ENCODE measurements around the gene MDN1.

MDN1 gene

GRCh38 chr6:89675949-89676748 is 143.4 kb downstream of the MDN1 start:
- no peak for DNase-seq
- no peak overlapping the region for H3K4me3 ChIP-seq (ENCODE audit: low read depth, low read length)
- peaks cover 94% of the 10 kb centered on the region for H3K36me3 ChIP-seq
- TF ChIP-seq CTCF (IDR thresholded peaks at IDR 0.05; ENCODE audit: low read depth, low read length) = no peak
- peaks cover 2% of the 10 kb centered on the region for H3K4me1 ChIP-seq
- H3K9me3 ChIP-seq = no peaks in the 10 kb centered on the region
- no peaks in the 10 kb centered on the region for H3K27me3 ChIP-seq

GRCh38 chr6:89670935-89671565 is 148.5 kb downstream of the MDN1 start:
- H3K36me3 ChIP-seq = peaks cover 92% of the 10 kb centered on the region
- TF ChIP-seq CTCF (IDR thresholded peaks at IDR 0.05; ENCODE audit: low read depth, low read length) = no peak

GRCh38 chr6:89669002-89669401 is 150.6 kb downstream of the MDN1 start:
- DNase-seq = no peak
- TF ChIP-seq CTCF (IDR thresholded peaks at IDR 0.05; ENCODE audit: low read depth, low read length) = no peak
- no peaks in the 10 kb centered on the region for H3K4me1 ChIP-seq
- no peaks in the 10 kb centered on the region for H3K9me3 ChIP-seq
- H3K36me3 ChIP-seq = peaks cover 84% of the 10 kb centered on the region
- H3K27me3 ChIP-seq = no peaks in the 10 kb centered on the region
- H3K4me3 ChIP-seq (ENCODE audit: low read depth, low read length) = no peak overlapping the region

More at GRCh38 chr6:89670935-89671565, 148.5 kb downstream of the MDN1 start:
- Histone ChIP-seq H3K4me1 (peaks cover 2% of the 10 kb centered on the region), H3K4me3 (ENCODE audit: low read depth, low read length) (no peak overlapping the region), H3K27me3 (no peaks in the 10 kb centered on the region), H3K9me3 (no peaks in the 10 kb centered on the region)
- DNase-seq = no peak

GRCh38 chr6:89667872-89668556 is 151.6 kb downstream of the MDN1 start:
- no peak overlapping the region for H3K4me3 ChIP-seq (ENCODE audit: low read depth, low read length)
- H3K4me1 ChIP-seq = no peaks in the 10 kb centered on the region
- no peak for TF ChIP-seq CTCF (IDR thresholded peaks at IDR 0.05; ENCODE audit: low read depth, low read length)
- peaks cover 81% of the 10 kb centered on the region for H3K36me3 ChIP-seq
- H3K9me3 ChIP-seq = no peaks in the 10 kb centered on the region
- H3K27me3 ChIP-seq = no peaks in the 10 kb centered on the region
- no peak for DNase-seq

- DNase-seq = no peak
- peaks cover 83% of the 10 kb centered on the region for H3K36me3 ChIP-seq
- H3K4me3 ChIP-seq (ENCODE audit: low read depth, low read length) = no peak overlapping the region
- H3K9me3 ChIP-seq = no peaks in the 10 kb centered on the region
- H3K27me3 ChIP-seq = no peaks in the 10 kb centered on the region
- no peak for TF ChIP-seq CTCF (IDR thresholded peaks at IDR 0.05; ENCODE audit: low read depth, low read length)
- no peaks in the 10 kb centered on the region for H3K4me1 ChIP-seq
Measured at GRCh38 chr6:89662659-89663223, 156.9 kb downstream of the MDN1 start.
